CD4-positive, CD25-positive, alpha-beta regulatory T cell (primary cell): ENCODE results near the gene OAF. TPM values are rescaled to one million over a fixed set of nuclear protein-coding genes. Genes with fewer than 3 reads are reported as not detected.

Source experiments
- ATAC-seq, 2 donors: fragments of 150-1000 bp; cut with Tn5 transposase; one replicate each; pipeline ENCODE4 v1.10.0; 2021; ENCODE audit warnings: low read depth in 2 of 2, moderate number of reproducible peaks in 2 of 2, moderate library complexity in 1 of 2
- DNase-seq, 3 donors: peaks; one replicate each; pipeline versions ENCODE4 v3.0.0 to v3.0.0-alpha.2; 2012 to 2022; ENCODE audit warnings: mixed read lengths in 1 of 3
- H3K27ac ChIP-seq: one replicate; pipeline ENCODE4 v1.7.0; 2013; ENCODE audit warnings: mild to moderate bottlenecking, low read length; ENCODE audit not compliant: insufficient read depth, poor library complexity, severe bottlenecking
- H3K27me3 ChIP-seq: one replicate; pipeline ENCODE4 v1.7.0; 2013; ENCODE audit warnings: low read length; ENCODE audit not compliant: control insufficient read depth, insufficient read depth
- H3K36me3 ChIP-seq: one replicate; pipeline ENCODE4 v1.7.0; 2013; ENCODE audit warnings: mild to moderate bottlenecking, low read length, moderate library complexity; ENCODE audit not compliant: control insufficient read depth, insufficient read depth
- H3K4me1 ChIP-seq: 2 replicates; pipeline ENCODE4 v1.7.0; 2013; ENCODE audit warnings: mild to moderate bottlenecking, low read length; ENCODE audit not compliant: insufficient read depth, control insufficient read depth, poor library complexity, severe bottlenecking
- H3K4me3 ChIP-seq: one replicate; pipeline ENCODE4 v1.7.0; 2013; ENCODE audit warnings: low read depth, mild to moderate bottlenecking, low read length, moderate library complexity
- H3K9me3 ChIP-seq, 2 experiments: 1 replicate in 1 of 2; 2 replicates in 1 of 2; pipeline ENCODE4 v1.7.0; 2013; ENCODE audit warnings: low read length in 2 of 2, mild to moderate bottlenecking in 1 of 2, moderate library complexity in 1 of 2; ENCODE audit not compliant: control insufficient read depth in 2 of 2
- H3K27ac Mint-ChIP-seq, 3 donors: one replicate each; pipeline ENCODE4 v1.8.0; 2020 to 2022; ENCODE audit warnings: mild to moderate bottlenecking in 3 of 3, mixed read lengths in 3 of 3, moderate library complexity in 2 of 3
- H3K27me3 Mint-ChIP-seq: one replicate; pipeline ENCODE4 v1.8.0; 2022; ENCODE audit warnings: mild to moderate bottlenecking, mixed read lengths
- H3K36me3 Mint-ChIP-seq: one replicate; pipeline ENCODE4 v1.8.0; 2020; ENCODE audit warnings: mixed read lengths
- H3K4me1 Mint-ChIP-seq, 4 donors: one replicate each; pipeline ENCODE4 v1.8.0; 2020 to 2022; ENCODE audit warnings: mixed read lengths in 4 of 4, mild to moderate bottlenecking in 1 of 4
- H3K4me3 Mint-ChIP-seq, 4 donors: one replicate each; pipeline ENCODE4 v1.8.0; 2020 to 2022; ENCODE audit warnings: mild to moderate bottlenecking in 4 of 4, mixed read lengths in 4 of 4, moderate library complexity in 3 of 4
- H3K9me3 Mint-ChIP-seq, 7 donors: one replicate each; pipeline ENCODE4 v1.8.0; 2020 to 2022; ENCODE audit warnings: mixed read lengths in 7 of 7, mild to moderate bottlenecking in 3 of 7, moderate library complexity in 2 of 7
- polyA plus RNA-seq, 4 donors: library from polyadenylated mRNA; unstranded; fragments of 300-500 nt; fragmentation: Illumina TruSeq; gene quantifications; one replicate each; pipeline ENCODE4 v1.2.3, GENCODE V29; 2021
- total RNA-seq: library from RNA; stranded (reverse); gene quantifications from one replicate; pipeline ENCODE4 v1.2.3, GENCODE V29; 2022

The OAF gene
- total and polyA plus RNA-seq, 5 donors from 2014 or later, result 0.38 to 1.2 (median 0.54) TPM

DNA sequence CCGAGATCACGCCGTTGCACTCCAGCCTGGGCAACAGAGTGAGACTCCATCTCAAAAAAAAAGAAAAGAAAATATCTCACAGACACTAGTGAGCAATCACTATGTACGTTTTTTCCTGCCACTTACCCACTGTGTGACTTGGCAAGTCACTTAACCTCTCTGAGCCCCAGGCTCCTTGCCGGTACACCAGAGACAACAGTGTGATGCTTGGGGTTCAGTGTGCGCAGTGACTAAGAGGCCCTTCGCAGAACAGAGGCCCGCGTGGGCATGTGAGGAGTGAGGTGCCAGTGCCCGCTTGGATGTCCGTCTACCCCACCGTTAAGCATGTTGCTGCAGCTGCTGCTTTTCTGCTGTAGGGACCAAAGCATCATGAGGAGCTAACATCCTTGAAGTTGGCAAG lies 6.7 kb downstream of the OAF start:
- peaks cover 0 to 4% (median 0%) of the 10 kb centered on the region in 4 donors for H3K4me1 Mint-ChIP-seq
- H3K9me3 ChIP-seq, result no peaks in the 10 kb centered on the region
- H3K36me3 Mint-ChIP-seq, result no peaks in the 10 kb centered on the region
- no peak overlapping the region for H3K27ac ChIP-seq
- no peak overlapping the region for H3K4me3 ChIP-seq
- H3K27ac Mint-ChIP-seq, result no peak overlapping the region
- no peak for DNase-seq
- H3K27me3 Mint-ChIP-seq, result peaks cover 22% of the 10 kb centered on the region
- H3K27me3 ChIP-seq, result peaks cover 2% of the 10 kb centered on the region
- H3K9me3 Mint-ChIP-seq, result no peaks in the 10 kb centered on the region
- no peaks in the 10 kb centered on the region for H3K4me1 ChIP-seq
- no peak for ATAC-seq
- no peak overlapping the region for H3K4me3 Mint-ChIP-seq
- H3K36me3 ChIP-seq, result no peaks in the 10 kb centered on the region

GRCh38 chr11:120217941-120218694 lies 7.3 kb downstream of the OAF start:
- no peak for DNase-seq
- H3K36me3 ChIP-seq, result no peaks in the 10 kb centered on the region
- no peaks in the 10 kb centered on the region for H3K9me3 ChIP-seq
- Mint-ChIP-seq H3K27me3 (peaks cover 18% of the 10 kb centered on the region), H3K9me3 (no peaks in the 10 kb centered on the region), H3K27ac (no peak overlapping the region), H3K4me3 (no peak overlapping the region), H3K4me1 (peaks cover 0 to under 1% (median 0%) of the 10 kb centered on the region in 4 donors), H3K36me3 (no peaks in the 10 kb centered on the region)
- H3K4me3 ChIP-seq, result no peak overlapping the region
- no peaks in the 10 kb centered on the region for H3K4me1 ChIP-seq
- H3K27me3 ChIP-seq, result no peaks in the 10 kb centered on the region
- no peak overlapping the region for H3K27ac ChIP-seq
- ATAC-seq, result no peak

DNA sequence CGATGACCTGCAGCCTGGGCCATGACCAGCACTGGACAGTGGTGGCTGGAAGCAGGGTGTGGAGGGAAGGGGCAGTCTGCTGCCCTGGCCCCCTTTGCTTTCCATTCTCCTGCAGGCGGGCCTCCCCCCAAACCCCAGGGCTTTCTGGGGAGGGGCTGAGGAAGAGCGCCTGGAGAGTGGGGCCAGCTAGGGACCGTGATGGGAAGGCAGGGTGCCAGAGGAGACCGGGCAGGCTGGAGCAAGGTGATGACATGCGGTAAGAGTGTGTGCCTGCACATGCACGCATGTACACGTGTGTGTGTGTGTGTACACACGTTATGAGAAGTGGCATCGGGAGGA lies 7.8 kb downstream of the OAF start:
- H3K27ac ChIP-seq, result no peak overlapping the region
- no peak overlapping the region for H3K27ac Mint-ChIP-seq
- no peaks in the 10 kb centered on the region for H3K4me1 ChIP-seq
- H3K27me3 ChIP-seq, result no peaks in the 10 kb centered on the region
- no peak overlapping the region for H3K4me3 ChIP-seq
- H3K9me3 ChIP-seq, result no peaks in the 10 kb centered on the region
- H3K27me3 Mint-ChIP-seq, result peaks cover 12% of the 10 kb centered on the region
- H3K4me3 Mint-ChIP-seq, result no peak overlapping the region
- no peaks in the 10 kb centered on the region for H3K4me1 Mint-ChIP-seq
- H3K9me3 Mint-ChIP-seq, result no peaks in the 10 kb centered on the region
- no peaks in the 10 kb centered on the region for H3K36me3 Mint-ChIP-seq
- H3K36me3 ChIP-seq, result no peaks in the 10 kb centered on the region
- ATAC-seq (no peak), DNase-seq (no peak)

DNA sequence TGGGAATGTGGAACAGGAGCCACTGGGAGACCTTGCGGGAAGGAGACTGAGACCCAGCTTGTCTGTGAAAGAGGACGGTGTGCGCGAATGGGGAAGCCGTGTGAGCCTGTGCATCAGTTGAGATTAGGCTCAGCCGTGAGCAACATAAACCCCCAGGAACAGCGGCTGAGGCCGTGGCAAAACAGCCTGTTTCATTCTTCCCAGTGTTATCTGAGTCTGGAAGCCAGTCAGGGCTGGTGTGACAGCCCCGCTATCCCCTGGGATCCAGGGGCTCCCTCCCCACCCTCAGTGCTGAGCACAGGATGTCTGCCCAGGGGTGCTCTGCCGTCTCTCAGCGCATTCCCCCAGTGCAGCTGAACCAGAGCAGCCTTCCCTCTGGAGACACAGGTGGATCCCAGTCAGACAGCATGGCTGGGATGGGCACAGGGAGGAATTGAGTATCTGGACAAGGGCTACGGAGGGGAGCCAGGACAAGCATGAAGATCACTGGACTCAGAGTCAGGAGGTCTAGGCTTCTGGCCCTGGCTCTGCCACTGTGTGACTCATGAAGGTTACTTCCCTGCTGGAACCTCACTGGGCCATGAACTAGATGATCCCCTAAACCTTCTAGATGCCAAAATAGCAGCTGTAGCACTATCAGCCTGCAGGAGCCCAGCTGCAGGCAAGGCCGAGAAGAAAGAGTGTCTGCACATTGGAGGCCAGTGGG lies 8.6 kb downstream of the OAF start:
- Histone ChIP-seq H3K27me3 (no peaks in the 10 kb centered on the region), H3K4me1 (no peaks in the 10 kb centered on the region), H3K9me3 (no peaks in the 10 kb centered on the region), H3K4me3 (no peak overlapping the region), H3K27ac (no peak overlapping the region), H3K36me3 (no peaks in the 10 kb centered on the region)
- no peak for ATAC-seq
- Mint-ChIP-seq H3K27ac (no peak overlapping the region), H3K27me3 (peaks cover 5% of the 10 kb centered on the region), H3K4me1 (no peaks in the 10 kb centered on the region), H3K4me3 (no peak overlapping the region), H3K9me3 (no peaks in the 10 kb centered on the region), H3K36me3 (no peaks in the 10 kb centered on the region)
- DNase-seq, result no peak

DNA sequence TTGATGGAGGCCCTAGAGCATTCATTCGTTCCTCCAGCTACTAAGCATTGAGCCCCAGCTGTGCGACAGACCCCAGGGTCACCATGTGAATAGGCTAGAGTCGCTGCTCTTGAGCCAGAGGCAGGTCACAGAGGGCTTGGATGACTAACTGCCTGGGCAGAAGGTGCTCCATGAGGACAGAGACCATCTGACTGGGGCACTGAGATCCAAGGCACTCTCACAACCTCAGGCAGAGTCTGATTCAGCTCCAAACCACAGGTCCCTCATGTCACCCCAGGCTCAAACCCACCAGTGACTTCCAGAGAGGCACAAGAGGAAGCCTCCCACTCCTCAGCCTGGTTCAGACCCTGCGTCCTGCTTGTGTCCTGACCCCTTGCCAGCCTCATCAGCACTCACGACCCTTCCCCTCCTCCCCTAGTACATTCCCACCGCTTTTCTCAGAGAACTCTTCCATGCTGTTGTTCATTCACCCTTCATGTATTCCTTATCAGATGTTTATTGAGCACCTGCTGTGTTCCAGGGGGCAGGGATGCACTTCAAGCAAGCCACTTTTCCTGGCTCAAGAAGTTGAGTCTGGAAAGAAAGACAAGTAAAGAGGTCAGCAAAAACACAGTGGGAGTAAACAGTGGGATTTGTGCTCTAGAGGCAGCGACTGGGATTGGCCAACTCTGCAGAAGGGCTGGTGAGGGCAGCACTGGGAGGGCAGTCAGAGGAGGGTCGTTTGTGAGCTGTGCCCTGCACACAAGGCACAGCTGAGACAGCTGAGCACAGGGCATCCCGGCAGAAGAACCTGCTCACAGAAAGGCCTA lies 9.3 kb downstream of the OAF start:
- H3K27me3 ChIP-seq, result no peaks in the 10 kb centered on the region
- DNase-seq (no peak), ATAC-seq (no peak)
- Mint-ChIP-seq H3K27ac (no peak overlapping the region), H3K27me3 (peaks cover 5% of the 10 kb centered on the region), H3K9me3 (no peaks in the 10 kb centered on the region), H3K4me3 (no peak overlapping the region), H3K4me1 (no peaks in the 10 kb centered on the region), H3K36me3 (no peaks in the 10 kb centered on the region)
- no peaks in the 10 kb centered on the region for H3K36me3 ChIP-seq
- H3K9me3 ChIP-seq, result no peaks in the 10 kb centered on the region
- no peak overlapping the region for H3K27ac ChIP-seq
- H3K4me1 ChIP-seq, result no peaks in the 10 kb centered on the region
- H3K4me3 ChIP-seq, result no peak overlapping the region

GRCh38 chr11:120220747-120221037 lies 9.9 kb downstream of the OAF start:
- Histone ChIP-seq H3K4me3 (no peak overlapping the region), H3K4me1 (no peaks in the 10 kb centered on the region), H3K36me3 (no peaks in the 10 kb centered on the region), H3K9me3 (no peaks in the 10 kb centered on the region), H3K27ac (no peak overlapping the region), H3K27me3 (no peaks in the 10 kb centered on the region)
- Mint-ChIP-seq H3K4me1 (no peaks in the 10 kb centered on the region), H3K36me3 (no peaks in the 10 kb centered on the region), H3K4me3 (no peak overlapping the region), H3K9me3 (no peaks in the 10 kb centered on the region), H3K27me3 (peaks cover 5% of the 10 kb centered on the region), H3K27ac (no peak overlapping the region)
- DNase-seq (no peak), ATAC-seq (no peak)

DNA sequence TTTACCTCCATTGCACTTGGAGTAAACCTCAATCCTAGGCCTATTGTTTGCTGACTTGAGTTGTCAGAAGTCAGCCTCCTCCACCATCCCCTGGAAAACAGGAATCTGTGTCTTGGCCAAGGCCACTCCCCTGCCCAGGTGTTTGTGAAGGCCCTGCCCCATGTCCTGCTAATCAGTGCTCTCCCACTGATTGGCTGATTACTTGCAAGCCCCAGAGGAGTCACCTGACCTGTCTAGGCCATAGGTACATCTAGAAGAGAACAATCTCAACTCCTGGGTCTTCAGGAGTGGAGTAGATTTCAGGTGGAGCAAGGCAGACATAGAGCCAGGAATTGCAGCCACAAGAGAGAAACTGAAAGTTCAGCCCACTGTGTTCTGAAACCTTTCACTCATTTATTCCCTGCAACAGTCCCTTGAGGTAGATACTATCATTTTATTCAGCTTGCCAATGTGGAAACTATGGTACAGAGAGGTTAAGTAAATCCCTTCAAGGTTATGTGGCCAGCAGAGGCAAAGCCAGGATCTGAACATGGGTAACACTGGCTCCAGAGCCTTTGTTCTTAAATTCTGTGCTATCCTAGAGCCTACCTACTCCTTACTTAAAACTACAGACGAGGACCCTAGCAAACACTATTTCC lies 10.4 kb downstream of the OAF start:
- DNase-seq, result no peak
- no peaks in the 10 kb centered on the region for H3K36me3 ChIP-seq
- Mint-ChIP-seq H3K36me3 (no peaks in the 10 kb centered on the region), H3K9me3 (no peaks in the 10 kb centered on the region), H3K27me3 (peaks cover 11% of the 10 kb centered on the region), H3K4me3 (no peak overlapping the region), H3K27ac (no peak overlapping the region), H3K4me1 (no peaks in the 10 kb centered on the region)
- H3K4me3 ChIP-seq, result no peak overlapping the region
- no peaks in the 10 kb centered on the region for H3K9me3 ChIP-seq
- H3K4me1 ChIP-seq, result no peaks in the 10 kb centered on the region
- no peaks in the 10 kb centered on the region for H3K27me3 ChIP-seq
- ATAC-seq, result no peak
- H3K27ac ChIP-seq, result no peak overlapping the region
